Naive B cell (primary cell): ENCODE results near the gene APBB2. TPM values are rescaled to one million over a fixed set of nuclear protein-coding genes. Genes with fewer than 3 reads are reported as not detected.

Experiments used
- ATAC-seq, 2 donors: fragments of 150-1000 bp; cut with Tn5 transposase; 2 replicates each; pipeline ENCODE4 v1.10.0; 2021; ENCODE audit warnings: low read depth in 2 of 2, mild to moderate bottlenecking in 2 of 2, moderate library complexity in 2 of 2
- DNase-seq: peaks from one replicate; pipeline ENCODE4 v3.0.0; 2022
- H3K27ac Mint-ChIP-seq, 6 donors: one replicate each; pipeline ENCODE4 v1.8.0; 2020 to 2022; ENCODE audit warnings: mild to moderate bottlenecking in 6 of 6, mixed read lengths in 6 of 6, moderate library complexity in 5 of 6, inconsistent platforms in 2 of 6
- H3K27me3 Mint-ChIP-seq, 3 donors: one replicate each; pipeline ENCODE4 v1.8.0; 2021 to 2022; ENCODE audit warnings: mixed read lengths in 3 of 3, mild to moderate bottlenecking in 1 of 3
- H3K36me3 Mint-ChIP-seq, 2 donors: one replicate each; pipeline ENCODE4 v1.8.0; 2020 to 2022; ENCODE audit warnings: mixed read lengths in 2 of 2, inconsistent platforms in 1 of 2, mild to moderate bottlenecking in 1 of 2
- H3K4me1 Mint-ChIP-seq, 3 donors: one replicate each; pipeline ENCODE4 v1.8.0; 2020 to 2022; ENCODE audit warnings: mixed read lengths in 3 of 3, inconsistent platforms in 1 of 3, mild to moderate bottlenecking in 1 of 3, moderate library complexity in 1 of 3
- H3K4me3 Mint-ChIP-seq, 8 donors: one replicate each; pipeline ENCODE4 v1.8.0; 2020 to 2022; ENCODE audit warnings: mild to moderate bottlenecking in 8 of 8, mixed read lengths in 8 of 8, moderate library complexity in 8 of 8, inconsistent platforms in 2 of 8
- H3K9me3 Mint-ChIP-seq, 7 donors: one replicate each; pipeline ENCODE4 v1.8.0; 2020 to 2022; ENCODE audit warnings: mixed read lengths in 7 of 7, mild to moderate bottlenecking in 5 of 7, inconsistent platforms in 2 of 7, moderate library complexity in 1 of 7
- polyA plus RNA-seq, 6 donors: library from polyadenylated mRNA; unstranded; fragments of 300-500 nt; fragmentation: Illumina TruSeq; gene quantifications; one replicate each; pipeline ENCODE4 v1.2.3, GENCODE V29; 2021; ENCODE audit warnings: low read depth in 6 of 6

The APBB2 gene
- polyA plus RNA-seq, 6 donors from 2014 or later, result 8.6 to 23.5 (median 15.7) TPM

- peak overlapping the region in 1 of 6 donors; percentile 67 for H3K27ac Mint-ChIP-seq
- H3K27me3 Mint-ChIP-seq, result peaks cover 0 to 12% (median 12%) of the 10 kb centered on the region in 3 donors
- peak in 1 of 2 donors; percentile 19 for ATAC-seq
- peaks cover 33 to 48% (median 35%) of the 10 kb centered on the region in 3 donors for H3K4me1 Mint-ChIP-seq
- DNase-seq, result no peak
- no peaks in the 10 kb centered on the region for H3K9me3 Mint-ChIP-seq
- no peaks in the 10 kb centered on the region for H3K36me3 Mint-ChIP-seq
- peak overlapping the region; percentile 48 to 86 (median 78) for H3K4me3 Mint-ChIP-seq
Observed at GRCh38 chr4:40857956-40858355, 356.4 kb downstream of the APBB2 start.

GRCh38 chr4:40856840-40857362, 357.4 kb downstream of the APBB2 start:
- peak overlapping the region in 5 of 6 donors; percentile 78 to 94 (median 88) for H3K27ac Mint-ChIP-seq
- H3K27me3 Mint-ChIP-seq, result peaks cover 0 to 12% (median 12%) of the 10 kb centered on the region in 3 donors
- no peaks in the 10 kb centered on the region for H3K36me3 Mint-ChIP-seq
- peak; percentile 90 to 91 for ATAC-seq
- H3K9me3 Mint-ChIP-seq, result no peaks in the 10 kb centered on the region
- DNase-seq, result peak; percentile 65
- H3K4me3 Mint-ChIP-seq, result peak overlapping the region; percentile 79 to 94 (median 91)
- H3K4me1 Mint-ChIP-seq, result peaks cover 33 to 48% (median 35%) of the 10 kb centered on the region in 3 donors

GRCh38 chr4:40856277-40856839, 358.0 kb downstream of the APBB2 start:
- Mint-ChIP-seq H3K27me3 (peaks cover 0 to 12% (median 12%) of the 10 kb centered on the region in 3 donors), H3K4me3 (peak overlapping the region; percentile 79 to 94 (median 91)), H3K27ac (peak overlapping the region; percentile 78 to 94 (median 84))

GRCh38 chr4:40850496-40850895, 363.8 kb downstream of the APBB2 start:
- H3K4me3 Mint-ChIP-seq, result no peak overlapping the region
- H3K36me3 Mint-ChIP-seq, result no peaks in the 10 kb centered on the region
- no peak overlapping the region for H3K27ac Mint-ChIP-seq
- H3K9me3 Mint-ChIP-seq, result no peaks in the 10 kb centered on the region
- H3K27me3 Mint-ChIP-seq, result no peaks in the 10 kb centered on the region
- H3K4me1 Mint-ChIP-seq, result peaks cover 11 to 39% (median 34%) of the 10 kb centered on the region in 3 donors
- ATAC-seq (no peak), DNase-seq (no peak)

More at GRCh38 chr4:40856277-40856839, 358.0 kb downstream of the APBB2 start:
- H3K9me3 Mint-ChIP-seq, result no peaks in the 10 kb centered on the region
- DNase-seq (no peak), ATAC-seq (peak; percentile 4 to 7)
- H3K4me1 Mint-ChIP-seq, result peaks cover 33 to 48% (median 35%) of the 10 kb centered on the region in 3 donors
- no peaks in the 10 kb centered on the region for H3K36me3 Mint-ChIP-seq

GRCh38 chr4:40848940-40849339, 365.4 kb downstream of the APBB2 start:
- Mint-ChIP-seq H3K9me3 (no peaks in the 10 kb centered on the region), H3K4me3 (peak overlapping the region in 3 of 8 donors; percentile 4 to 57 (median 47)), H3K27me3 (no peaks in the 10 kb centered on the region), H3K36me3 (no peaks in the 10 kb centered on the region), H3K4me1 (peaks cover 13 to 31% (median 29%) of the 10 kb centered on the region in 3 donors), H3K27ac (peak overlapping the region in 4 of 6 donors; percentile 10 to 89 (median 52))
- ATAC-seq, result no peak
- no peak for DNase-seq

GRCh38 chr4:40848251-40848650, 366.1 kb downstream of the APBB2 start:
- ATAC-seq (peak; percentile 67 to 76), DNase-seq (peak; percentile 19)
- Mint-ChIP-seq H3K27me3 (no peaks in the 10 kb centered on the region), H3K4me3 (peak overlapping the region in 2 of 8 donors; percentile 47 to 57), H3K36me3 (no peaks in the 10 kb centered on the region), H3K9me3 (no peaks in the 10 kb centered on the region), H3K27ac (peak overlapping the region in 4 of 6 donors; percentile 10 to 85 (median 65)), H3K4me1 (peaks cover 13 to 36% (median 35%) of the 10 kb centered on the region in 3 donors)

GRCh38 chr4:40846532-40846931, 367.8 kb downstream of the APBB2 start:
- Mint-ChIP-seq H3K27ac (peak overlapping the region in 3 of 6 donors; percentile 48 to 69 (median 64)), H3K4me1 (peaks cover 28 to 53% (median 51%) of the 10 kb centered on the region in 3 donors), H3K27me3 (no peaks in the 10 kb centered on the region), H3K9me3 (no peaks in the 10 kb centered on the region), H3K4me3 (peak overlapping the region in 1 of 8 donors; percentile 9), H3K36me3 (no peaks in the 10 kb centered on the region)
- ATAC-seq, result no peak
- no peak for DNase-seq

- Mint-ChIP-seq H3K36me3 (no peaks in the 10 kb centered on the region), H3K9me3 (no peaks in the 10 kb centered on the region), H3K4me1 (peaks cover 38 to 63% (median 60%) of the 10 kb centered on the region in 3 donors), H3K4me3 (no peak overlapping the region), H3K27ac (no peak overlapping the region), H3K27me3 (no peaks in the 10 kb centered on the region)
- DNase-seq, result no peak
- ATAC-seq, result no peak
Observed at GRCh38 chr4:40845154-40845835, 369.0 kb downstream of the APBB2 start.

GRCh38 chr4:40844261-40844660, 370.1 kb downstream of the APBB2 start:
- ATAC-seq (no peak), DNase-seq (no peak)
- Mint-ChIP-seq H3K36me3 (no peaks in the 10 kb centered on the region), H3K27ac (peak overlapping the region in 1 of 6 donors; percentile 42), H3K27me3 (no peaks in the 10 kb centered on the region), H3K4me1 (peaks cover 45 to 64% (median 62%) of the 10 kb centered on the region in 3 donors), H3K4me3 (no peak overlapping the region), H3K9me3 (no peaks in the 10 kb centered on the region)

- DNase-seq (no peak), ATAC-seq (peak in 1 of 2 donors; percentile 24)
- H3K27ac Mint-ChIP-seq, result no peak overlapping the region
- no peaks in the 10 kb centered on the region for H3K27me3 Mint-ChIP-seq
- H3K4me3 Mint-ChIP-seq, result no peak overlapping the region
- peaks cover 46 to 62% (median 62%) of the 10 kb centered on the region in 3 donors for H3K4me1 Mint-ChIP-seq
- H3K9me3 Mint-ChIP-seq, result no peaks in the 10 kb centered on the region
- no peaks in the 10 kb centered on the region for H3K36me3 Mint-ChIP-seq
Observed at GRCh38 chr4:40843696-40844095, 370.6 kb downstream of the APBB2 start.

GRCh38 chr4:40842725-40843423, 371.5 kb downstream of the APBB2 start:
- ATAC-seq, result no peak
- Mint-ChIP-seq H3K27ac (peak overlapping the region in 5 of 6 donors; percentile 72 to 91 (median 86)), H3K9me3 (no peaks in the 10 kb centered on the region), H3K27me3 (no peaks in the 10 kb centered on the region), H3K36me3 (no peaks in the 10 kb centered on the region), H3K4me1 (peaks cover 41 to 57% (median 57%) of the 10 kb centered on the region in 3 donors), H3K4me3 (peak overlapping the region in 4 of 8 donors; percentile 17 to 67 (median 44))
- no peak for DNase-seq

- Mint-ChIP-seq H3K9me3 (no peaks in the 10 kb centered on the region), H3K4me1 (peaks cover 45 to 53% (median 51%) of the 10 kb centered on the region in 3 donors), H3K27ac (peak overlapping the region in 5 of 6 donors; percentile 5 to 91 (median 72)), H3K36me3 (no peaks in the 10 kb centered on the region), H3K4me3 (peak overlapping the region in 3 of 8 donors; percentile 22 to 58 (median 30)), H3K27me3 (no peaks in the 10 kb centered on the region)
- ATAC-seq (no peak), DNase-seq (no peak)
Observed at GRCh38 chr4:40842318-40842717, 372.0 kb downstream of the APBB2 start.

- Mint-ChIP-seq H3K27ac (peak overlapping the region; percentile 76 to 97 (median 92)), H3K9me3 (no peaks in the 10 kb centered on the region), H3K27me3 (no peaks in the 10 kb centered on the region), H3K4me1 (peaks cover 45 to 57% (median 46%) of the 10 kb centered on the region in 3 donors), H3K36me3 (peaks cover 0 to 3% of the 10 kb centered on the region in 2 donors), H3K4me3 (peak overlapping the region; percentile 3 to 88 (median 69))
- peak; percentile 70 to 73 for ATAC-seq
- DNase-seq, result peak; percentile 55
Observed at GRCh38 chr4:40840985-40841571, 373.3 kb downstream of the APBB2 start.
